HG02981 (cell line): Measurements from ENCODE around the gene TPRG1.

ENCODE experiments used
- ATAC-seq: cut with Tn5 transposase; IDR thresholded peaks from one replicate; pipeline ENCODE4 v1.9.1; 2021; ENCODE audit warnings: mild to moderate bottlenecking, moderate library complexity; ENCODE audit not compliant: unreplicated experiment

TPRG1 gene

DNA sequence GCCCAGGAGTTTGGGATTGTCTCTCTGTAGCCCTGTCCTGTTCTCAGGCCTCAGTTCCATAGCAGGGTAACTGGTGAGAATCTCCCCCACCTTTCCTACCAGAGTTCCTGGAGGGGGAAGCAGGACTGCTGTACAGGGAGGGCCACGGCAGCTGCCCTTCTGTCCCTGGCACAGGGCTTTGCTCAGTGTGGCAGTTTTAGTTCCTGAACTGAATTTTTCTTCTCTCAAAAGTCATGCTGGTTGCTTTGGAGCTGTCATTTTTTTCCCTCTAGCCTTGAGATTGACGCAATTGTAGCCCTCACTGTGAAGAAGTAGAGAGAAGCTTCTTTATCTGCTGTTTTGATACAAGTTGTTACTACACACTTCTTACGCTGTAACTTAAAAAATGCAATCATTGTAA, 55.5 kb downstream of the TPRG1 start:
- no peak for ATAC-seq

DNA sequence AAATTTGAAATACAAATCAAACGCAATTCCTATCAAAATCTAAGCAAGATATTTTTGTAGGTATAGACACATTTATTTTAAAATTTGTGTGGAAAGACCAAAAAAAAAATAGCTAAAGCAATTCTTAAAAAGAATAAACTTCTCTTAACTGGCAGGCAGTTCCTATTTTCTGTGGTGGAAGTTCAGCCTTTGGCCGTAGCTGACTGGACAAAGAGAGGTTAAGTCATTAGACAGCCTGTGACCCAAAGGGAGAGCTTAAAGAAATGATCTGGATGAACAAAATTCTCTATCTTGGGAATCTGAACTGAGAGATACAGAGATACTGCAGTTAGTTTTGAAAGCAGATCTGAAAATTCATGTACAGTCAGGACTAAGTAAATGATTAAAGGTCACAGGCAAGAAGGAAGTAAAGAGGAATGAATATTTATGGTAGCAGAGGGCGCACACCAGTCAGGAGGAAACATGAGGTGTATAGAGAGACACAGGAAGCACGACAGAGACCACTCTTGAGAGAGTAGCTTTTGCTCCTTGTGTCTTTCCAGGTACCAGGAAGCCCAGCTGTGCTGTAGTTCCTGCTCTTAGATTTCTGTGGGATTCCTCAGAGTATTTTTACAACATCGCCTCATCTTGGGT, 57.5 kb downstream of the TPRG1 start:
- ATAC-seq: peak; percentile 61

- no peak for ATAC-seq
Measured at GRCh38 chr3:189232790-189233189, 61.0 kb downstream of the TPRG1 start.

GRCh38 chr3:189233225-189233858, 61.6 kb downstream of the TPRG1 start:
- ATAC-seq: no peak

DNA sequence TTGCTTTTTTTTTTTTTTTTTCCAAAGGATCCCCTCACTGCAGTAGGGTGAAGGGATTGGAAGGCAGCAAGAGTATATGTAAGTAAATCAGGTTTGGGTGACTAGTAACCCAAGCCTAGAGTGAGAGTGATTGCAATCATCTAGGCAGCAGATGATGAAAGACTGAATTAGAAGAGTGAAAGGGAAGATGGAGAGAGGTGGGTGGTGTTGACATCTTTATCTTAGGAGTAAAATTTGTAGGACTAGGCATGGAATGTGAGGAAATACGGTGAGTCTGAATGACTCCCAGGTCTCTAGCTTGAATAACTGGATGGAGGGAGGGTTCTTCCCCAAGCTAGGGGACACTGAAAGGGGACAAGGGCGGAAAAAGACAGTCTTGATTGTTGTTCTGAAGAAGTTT, 63.4 kb downstream of the TPRG1 start:
- no peak for ATAC-seq

DNA sequence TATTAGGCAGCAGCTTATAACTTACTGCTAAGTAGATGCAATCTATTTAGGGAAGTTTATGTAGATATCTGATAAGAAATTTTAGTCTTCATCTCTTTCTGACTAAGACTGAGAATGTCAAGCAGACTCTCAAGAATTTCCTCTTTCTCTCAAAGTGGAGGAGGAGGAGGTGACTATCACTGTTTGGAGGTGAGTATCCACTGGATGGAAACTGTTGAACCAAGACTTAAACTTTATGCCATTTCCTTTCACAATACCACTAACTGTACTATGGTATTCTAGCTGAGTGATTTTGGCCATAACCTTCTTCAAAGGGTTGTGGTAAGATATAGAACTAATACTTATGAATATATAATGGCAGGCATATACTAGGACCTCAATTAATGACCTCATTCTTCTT, 64.6 kb downstream of the TPRG1 start:
- peak; percentile 68 for ATAC-seq

GRCh38 chr3:189237526-189237925, 65.8 kb downstream of the TPRG1 start:
- no peak for ATAC-seq

- no peak for ATAC-seq
Measured at GRCh38 chr3:189238071-189238470, 66.3 kb downstream of the TPRG1 start.

DNA sequence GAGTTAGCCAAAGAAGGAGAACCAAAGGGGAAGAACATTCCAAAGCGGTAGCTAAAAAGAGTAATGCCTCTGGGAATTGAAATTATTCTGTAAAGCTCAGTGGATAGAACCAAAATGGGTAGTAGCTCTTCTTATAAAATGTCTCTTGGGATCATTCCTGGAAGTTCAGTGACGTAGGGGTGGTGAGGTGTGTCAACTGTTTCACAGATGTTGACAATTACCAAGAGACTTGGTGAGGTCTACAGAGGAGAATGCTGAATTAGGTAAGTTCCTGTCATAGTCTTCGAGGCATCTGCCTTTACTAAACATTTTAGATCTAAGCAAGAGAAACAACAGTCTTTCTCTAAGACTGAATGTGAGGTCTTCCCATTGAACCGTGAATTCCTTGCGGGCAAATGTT, 67.8 kb downstream of the TPRG1 start:
- no peak for ATAC-seq

DNA sequence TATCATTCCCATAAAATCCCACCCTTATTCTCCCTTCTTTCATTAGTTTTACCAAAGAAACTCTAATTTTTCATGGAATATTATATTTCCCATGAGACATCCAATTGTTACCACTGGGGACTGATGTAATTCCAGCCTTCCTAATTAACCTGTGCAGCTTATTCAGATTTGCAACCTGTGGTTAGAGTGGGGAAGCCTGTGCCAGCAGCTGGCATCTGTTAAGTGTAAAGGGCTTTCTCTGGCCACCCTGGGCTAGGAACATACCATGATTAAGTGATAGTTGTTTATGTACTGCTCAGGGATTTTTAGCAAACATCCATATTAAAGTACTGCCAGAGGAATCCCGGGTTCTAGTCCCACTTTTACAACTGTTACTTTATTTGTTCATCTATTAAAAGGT, 78.2 kb downstream of the TPRG1 start:
- ATAC-seq: no peak

DNA sequence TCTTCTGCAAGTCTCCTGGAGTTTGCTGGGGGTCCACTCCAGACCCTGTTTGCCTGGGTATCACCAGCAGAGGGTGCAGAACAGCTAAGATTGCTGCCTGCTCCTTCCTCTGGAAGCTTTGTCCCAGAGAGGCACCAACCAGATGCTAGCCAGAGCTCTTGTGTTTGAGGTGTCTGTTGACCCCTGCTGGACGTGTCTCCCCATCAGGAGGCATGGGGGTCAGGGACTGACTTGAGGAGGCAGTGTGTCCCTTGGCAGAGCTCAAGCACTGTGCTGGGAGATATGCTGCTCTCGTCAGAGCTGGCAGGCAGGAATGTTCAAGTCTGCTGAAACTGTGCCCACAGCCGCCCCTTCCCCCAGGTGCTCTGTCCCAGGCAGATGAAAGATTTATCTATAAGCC, 86.5 kb downstream of the TPRG1 start:
- no peak for ATAC-seq

- ATAC-seq: no peak
Measured at GRCh38 chr3:189260556-189261493, 89.1 kb downstream of the TPRG1 start.

DNA sequence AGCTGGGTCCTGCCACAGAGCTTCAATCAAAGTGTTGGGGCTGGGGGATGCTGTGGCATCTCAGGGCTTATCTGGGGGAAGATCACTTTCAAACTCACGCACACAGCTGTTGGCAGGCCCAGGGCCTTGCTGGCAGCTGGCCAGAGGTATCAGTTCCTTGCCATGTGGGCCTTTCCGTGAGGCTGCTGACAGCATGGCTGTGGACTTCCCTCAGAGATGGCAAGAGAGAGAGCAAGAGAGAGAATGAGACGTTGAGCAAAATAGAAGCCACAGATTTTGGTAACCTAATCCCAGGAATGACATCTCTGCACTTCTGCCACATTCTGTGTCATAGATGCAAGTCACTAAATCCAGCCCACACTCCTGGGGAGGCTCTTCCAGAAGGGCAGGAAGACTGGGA, 91.0 kb downstream of the TPRG1 start:
- ATAC-seq: no peak

- no peak for ATAC-seq
Measured at GRCh38 chr3:189267981-189268613, 96.3 kb downstream of the TPRG1 start.

GRCh38 chr3:189269365-189269764, 97.6 kb downstream of the TPRG1 start:
- ATAC-seq: no peak

GRCh38 chr3:189270248-189270832, 98.6 kb downstream of the TPRG1 start:
- peak; percentile 78 for ATAC-seq

GRCh38 chr3:189272500-189273119, 100.8 kb downstream of the TPRG1 start:
- ATAC-seq: no peak

DNA sequence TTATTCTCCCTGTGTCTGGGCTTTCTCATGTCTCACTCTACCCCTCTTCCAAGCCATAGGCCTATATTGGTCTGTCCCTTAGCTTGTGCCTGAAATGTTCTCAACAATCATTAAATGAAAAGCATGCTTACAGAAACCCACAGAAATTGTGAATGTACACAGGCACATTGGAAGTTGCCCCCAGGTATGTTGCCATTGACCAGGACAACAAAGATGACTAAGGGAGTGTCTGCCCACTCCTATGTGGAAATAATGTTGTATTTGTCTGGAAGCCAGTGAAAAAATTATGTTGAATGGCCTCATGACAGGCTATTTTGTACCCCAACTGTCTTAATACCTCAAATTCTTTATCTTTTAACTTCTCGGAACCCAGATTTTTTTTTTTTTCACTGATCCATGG, 102.0 kb downstream of the TPRG1 start:
- ATAC-seq: no peak

DNA sequence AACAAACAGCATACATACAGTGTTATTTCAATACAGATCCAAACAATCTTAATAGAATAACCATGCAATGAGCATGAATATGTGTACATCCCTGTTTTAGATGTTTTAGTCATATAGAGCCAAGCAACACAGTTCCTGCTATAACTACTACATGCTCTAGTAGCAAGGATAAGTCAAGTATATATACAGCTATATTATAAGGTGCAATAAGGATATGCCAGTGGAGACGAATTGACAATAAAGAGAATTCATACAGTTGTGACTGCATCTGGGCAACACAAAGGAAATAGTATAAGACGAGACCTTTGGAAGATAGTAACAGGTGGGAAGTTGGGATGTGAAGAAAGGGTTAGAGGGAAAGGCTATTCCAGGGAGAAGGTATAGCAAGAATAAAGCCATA, 103.4 kb downstream of the TPRG1 start:
- ATAC-seq: no peak

GRCh38 chr3:189275852-189276251, 104.1 kb downstream of the TPRG1 start:
- ATAC-seq: no peak
